ENCODE measurements around the gene ASAP2. TPM values are rescaled to one million over a fixed set of nuclear protein-coding genes. Genes with fewer than 3 reads are reported as not detected.

The ASAP2 gene
- total and polyA plus RNA-seq, 2 donors (not counting 1 experiment from before 2014, with no cell fraction given), result 0.04 TPM; not detected in 1

- peaks cover 2% of the 10 kb centered on the region for H3K4me1 Mint-ChIP-seq
- Histone ChIP-seq H3K4me1 (ENCODE audit: control insufficient read depth in 2 of 2, insufficient read depth in 2 of 2, low read length in 2 of 2) (no peaks in the 10 kb centered on the region), H2AFZ (ENCODE audit: insufficient read depth, low read depth, low read length, poor library complexity, severe bottlenecking) (no peak overlapping the region), H3K4me2 (replicated peaks; ENCODE audit: low read depth, low read length, poor library complexity, severe bottlenecking) (no peak overlapping the region), H3K79me2 (ENCODE audit: control insufficient read depth, insufficient read depth, low read length) (no peaks in the 10 kb centered on the region), H4K20me1 (ENCODE audit: control insufficient read depth, insufficient read depth, low read length, poor library complexity, severe bottlenecking) (no peaks in the 10 kb centered on the region), H3K9ac (ENCODE audit: low read length) (no peak overlapping the region), H3K4me3 (ENCODE audit: control extremely low read depth in 1 of 5, extremely low read depth in 1 of 5, insufficient read depth in 1 of 5, low read depth in 2 of 5, low read length in 4 of 5) (no peak overlapping the region), H3K27ac (ENCODE audit: low read length in 2 of 2) (no peak overlapping the region), H3K36me3 (replicated peaks in 1 of 2; ENCODE audit: control extremely low read depth in 1 of 2, control insufficient read depth in 1 of 2, extremely low read depth in 1 of 2, insufficient read depth in 2 of 2, low read length in 1 of 2) (no peaks in the 10 kb centered on the region), H3K27me3 (replicated peaks in 1 of 4; ENCODE audit: control extremely low read depth in 1 of 4, control insufficient read depth in 3 of 4, insufficient read depth in 4 of 4, low read length in 3 of 4) (peaks cover 0 to 2% (median 0%) of the 10 kb centered on the region in 4 experiments), H3K9me3 (ENCODE audit: control extremely low read depth in 1 of 3, control insufficient read depth in 2 of 3, insufficient read depth in 1 of 3, low read length in 2 of 3) (no peaks in the 10 kb centered on the region)
- H3K9me3 Mint-ChIP-seq (ENCODE audit: insufficient read depth), result no peaks in the 10 kb centered on the region
- ChIA-PET CTCF (no interaction called here), POLR2A (no interaction called here)
- WGBS (ENCODE audit: insufficient coverage), result no CpG with 5 or more reads among the region's 3 CpGs
- intact Hi-C loops (cut with micrococcal nuclease), result no loop called here
- DNase-seq, result no peak
- no peak overlapping the region for H3K27ac Mint-ChIP-seq
- peaks cover 26% of the 10 kb centered on the region for H3K27me3 Mint-ChIP-seq
- H3K4me3 Mint-ChIP-seq, result no peak overlapping the region
- TF ChIP-seq EZH2 (IDR thresholded peaks at IDR 0.05; ENCODE audit: borderline replicate concordance, insufficient read depth, low read depth, low read length, poor library complexity, severe bottlenecking), result no peak
- TF ChIP-seq, protein P1, sequence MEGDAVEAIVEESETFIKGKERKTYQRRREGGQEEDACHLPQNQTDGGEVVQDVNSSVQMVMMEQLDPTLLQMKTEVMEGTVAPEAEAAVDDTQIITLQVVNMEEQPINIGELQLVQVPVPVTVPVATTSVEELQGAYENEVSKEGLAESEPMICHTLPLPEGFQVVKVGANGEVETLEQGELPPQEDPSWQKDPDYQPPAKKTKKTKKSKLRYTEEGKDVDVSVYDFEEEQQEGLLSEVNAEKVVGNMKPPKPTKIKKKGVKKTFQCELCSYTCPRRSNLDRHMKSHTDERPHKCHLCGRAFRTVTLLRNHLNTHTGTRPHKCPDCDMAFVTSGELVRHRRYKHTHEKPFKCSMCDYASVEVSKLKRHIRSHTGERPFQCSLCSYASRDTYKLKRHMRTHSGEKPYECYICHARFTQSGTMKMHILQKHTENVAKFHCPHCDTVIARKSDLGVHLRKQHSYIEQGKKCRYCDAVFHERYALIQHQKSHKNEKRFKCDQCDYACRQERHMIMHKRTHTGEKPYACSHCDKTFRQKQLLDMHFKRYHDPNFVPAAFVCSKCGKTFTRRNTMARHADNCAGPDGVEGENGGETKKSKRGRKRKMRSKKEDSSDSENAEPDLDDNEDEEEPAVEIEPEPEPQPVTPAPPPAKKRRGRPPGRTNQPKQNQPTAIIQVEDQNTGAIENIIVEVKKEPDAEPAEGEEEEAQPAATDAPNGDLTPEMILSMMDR (IDR thresholded peaks at IDR 0.05), result no peak
- ATAC-seq (ENCODE audit: low read depth), result no peak
Measured at GRCh38 chr2:9355270-9355669, 148.7 kb downstream of the ASAP2 start.

GRCh38 chr2:9355716-9356115, 149.1 kb downstream of the ASAP2 start:
- DNase-seq, result no peak
- no peak overlapping the region for H3K27ac Mint-ChIP-seq
- POLR2A ChIA-PET, result no interaction called here
- Histone ChIP-seq H3K36me3 (replicated peaks in 1 of 2; ENCODE audit: control extremely low read depth in 1 of 2, control insufficient read depth in 1 of 2, extremely low read depth in 1 of 2, insufficient read depth in 2 of 2, low read length in 1 of 2) (no peaks in the 10 kb centered on the region), H3K27ac (ENCODE audit: low read length in 2 of 2) (no peak overlapping the region), H3K4me3 (ENCODE audit: control extremely low read depth in 1 of 5, extremely low read depth in 1 of 5, insufficient read depth in 1 of 5, low read depth in 2 of 5, low read length in 4 of 5) (no peak overlapping the region), H4K20me1 (ENCODE audit: control insufficient read depth, insufficient read depth, low read length, poor library complexity, severe bottlenecking) (no peaks in the 10 kb centered on the region), H3K4me2 (replicated peaks; ENCODE audit: low read depth, low read length, poor library complexity, severe bottlenecking) (no peak overlapping the region), H3K9me3 (ENCODE audit: control extremely low read depth in 1 of 3, control insufficient read depth in 2 of 3, insufficient read depth in 1 of 3, low read length in 2 of 3) (no peaks in the 10 kb centered on the region), H3K79me2 (ENCODE audit: control insufficient read depth, insufficient read depth, low read length) (no peaks in the 10 kb centered on the region), H3K27me3 (replicated peaks in 1 of 4; ENCODE audit: control extremely low read depth in 1 of 4, control insufficient read depth in 3 of 4, insufficient read depth in 4 of 4, low read length in 3 of 4) (peaks cover 0 to 2% (median 0%) of the 10 kb centered on the region in 4 experiments), H2AFZ (ENCODE audit: insufficient read depth, low read depth, low read length, poor library complexity, severe bottlenecking) (no peak overlapping the region), H3K4me1 (ENCODE audit: control insufficient read depth in 2 of 2, insufficient read depth in 2 of 2, low read length in 2 of 2) (no peaks in the 10 kb centered on the region), H3K9ac (ENCODE audit: low read length) (no peak overlapping the region)
- ATAC-seq (ENCODE audit: low read depth), result no peak
- no peak overlapping the region for H3K4me3 Mint-ChIP-seq
- WGBS (ENCODE audit: insufficient coverage), result 93% methylated on average over 3 of the region's 4 CpGs
- H3K9me3 Mint-ChIP-seq (ENCODE audit: insufficient read depth), result no peaks in the 10 kb centered on the region
- peaks cover 2% of the 10 kb centered on the region for H3K4me1 Mint-ChIP-seq
- peaks cover 29% of the 10 kb centered on the region for H3K27me3 Mint-ChIP-seq
- CTCF ChIA-PET, result no interaction called here
- intact Hi-C loops (cut with micrococcal nuclease), result no loop called here
- TF ChIP-seq EZH2 (IDR thresholded peaks at IDR 0.05; ENCODE audit: borderline replicate concordance, insufficient read depth, low read depth, low read length, poor library complexity, severe bottlenecking), result no peak
